CD14-positive monocyte (primary cell): ENCODE results near the gene RPTOR. TPM values are rescaled to one million over a fixed set of nuclear protein-coding genes. Genes with fewer than 3 reads are reported as not detected.

Experiments used
- DNase-seq, 3 donors: peaks; one replicate each; pipeline ENCODE4 v3.0.0-alpha.2; 2011 to 2022
- H2AFZ ChIP-seq: 2 replicates; pipeline ENCODE4 v1.6.0; 2012; ENCODE audit warnings: mild to moderate bottlenecking, low read depth, low read length, inconsistent platforms; ENCODE audit not compliant: insufficient read depth, poor library complexity, severe bottlenecking
- H3K27ac ChIP-seq, 2 donors: 1 replicate in 1 of 2; 2 replicates in 1 of 2; pipeline ENCODE4 v1.5.1; 2012 to 2013; ENCODE audit warnings: low read length in 2 of 2, control low read depth in 1 of 2, inconsistent platforms in 1 of 2, low read depth in 1 of 2, mild to moderate bottlenecking in 1 of 2
- H3K27me3 ChIP-seq, 2 donors: one replicate each; pipeline versions ENCODE4 v1.6.0 to v1.6.1; 2011 to 2013; ENCODE audit warnings: low read length in 2 of 2; ENCODE audit not compliant: control insufficient read depth in 2 of 2, insufficient read depth in 2 of 2
- H3K36me3 ChIP-seq, 2 donors: replicated peaks in 1 of 2; 1 replicate in 1 of 2; 2 replicates in 1 of 2; pipeline versions ENCODE4 v1.5.1 to v1.6.1; 2012 to 2013; ENCODE audit warnings: low read length in 2 of 2, control low read depth in 1 of 2, inconsistent platforms in 1 of 2, mild to moderate bottlenecking in 1 of 2; ENCODE audit not compliant: insufficient read depth in 2 of 2, control insufficient read depth in 1 of 2
- H3K4me1 ChIP-seq, 2 donors: 1 replicate in 1 of 2; 2 replicates in 1 of 2; pipeline versions ENCODE4 v1.5.1 to v1.6.1; 2012 to 2013; ENCODE audit warnings: low read length in 2 of 2, control low read depth in 1 of 2, inconsistent platforms in 1 of 2, mild to moderate bottlenecking in 1 of 2, moderate library complexity in 1 of 2; ENCODE audit not compliant: insufficient read depth in 2 of 2, control insufficient read depth in 1 of 2
- H3K4me2 ChIP-seq: replicated peaks from 2 replicates; pipeline ENCODE3; 2012; ENCODE audit warnings: low read length, moderate library complexity, mild to moderate bottlenecking; ENCODE audit not compliant: poor library complexity, severe bottlenecking; ENCODE audit errors: extremely low read depth
- H3K4me3 ChIP-seq, 3 experiments: fragments of 200-600 bp in 1 of 3; sonication (generic) in 1 of 3; replicated peaks in 1 of 3; 1 replicate in 2 of 3; 2 replicates in 1 of 3; pipeline ENCODE4 v1.5.1; 2011 to 2013; ENCODE audit warnings: low read length in 3 of 3, mild to moderate bottlenecking in 3 of 3, control low read depth in 2 of 3, low read depth in 2 of 3, inconsistent platforms in 1 of 3, moderate library complexity in 1 of 3
- H3K79me2 ChIP-seq: 2 replicates; pipeline ENCODE4 v1.6.0; 2012; ENCODE audit warnings: mild to moderate bottlenecking, control low read depth, inconsistent platforms, low read length, moderate library complexity; ENCODE audit not compliant: insufficient read depth
- H3K9ac ChIP-seq: 2 replicates; pipeline ENCODE4 v1.6.0; 2017; ENCODE audit warnings: low read length, mild to moderate bottlenecking; ENCODE audit not compliant: insufficient read depth, poor library complexity, severe bottlenecking
- H3K9me3 ChIP-seq, 2 donors: replicated peaks in 1 of 2; 1 replicate in 1 of 2; 2 replicates in 1 of 2; pipeline versions ENCODE4 v1.5.1 to v1.6.1; 2012 to 2013; ENCODE audit warnings: low read length in 2 of 2, control low read depth in 1 of 2; ENCODE audit not compliant: control insufficient read depth in 1 of 2, insufficient read depth in 1 of 2
- H4K20me1 ChIP-seq: 2 replicates; pipeline ENCODE4 v1.6.0; 2012; ENCODE audit warnings: mild to moderate bottlenecking, low read length, control low read depth, moderate library complexity; ENCODE audit not compliant: insufficient read depth
- H3K27ac Mint-ChIP-seq, 7 donors: one replicate each; pipeline ENCODE4 v1.8.0; 2020; ENCODE audit warnings: mild to moderate bottlenecking in 7 of 7, mixed read lengths in 7 of 7, moderate library complexity in 6 of 7, inconsistent platforms in 2 of 7
- H3K27me3 Mint-ChIP-seq, 3 donors: one replicate each; pipeline ENCODE4 v1.8.0; 2021 to 2022; ENCODE audit warnings: low read depth in 3 of 3, mild to moderate bottlenecking in 3 of 3, mixed read lengths in 3 of 3, moderate library complexity in 3 of 3, inconsistent platforms in 1 of 3
- H3K36me3 Mint-ChIP-seq, 2 donors: one replicate each; pipeline ENCODE4 v1.8.0; 2020; ENCODE audit warnings: mixed read lengths in 2 of 2, inconsistent platforms in 1 of 2, mild to moderate bottlenecking in 1 of 2
- H3K4me1 Mint-ChIP-seq: one replicate; pipeline ENCODE4 v1.8.0; 2020; ENCODE audit warnings: mild to moderate bottlenecking, mixed read lengths
- H3K4me3 Mint-ChIP-seq, 2 donors: one replicate each; pipeline ENCODE4 v1.8.0; 2020; ENCODE audit warnings: mild to moderate bottlenecking in 2 of 2, mixed read lengths in 2 of 2, moderate library complexity in 1 of 2
- H3K9me3 Mint-ChIP-seq, 7 donors: one replicate each; pipeline ENCODE4 v1.8.0; 2020 to 2022; ENCODE audit warnings: mixed read lengths in 7 of 7, mild to moderate bottlenecking in 6 of 7, moderate library complexity in 6 of 7, inconsistent platforms in 2 of 7
- CTCF ChIP-seq: fragments of 200-600 bp; IDR thresholded peaks from one replicate; pipeline ENCODE4 v1.8.0; 2022; ENCODE audit warnings: antibody characterized with exemption, mild to moderate bottlenecking
- WGBS: methylation state at CpG from one replicate; pipeline ENCODE4 v1.1.5; 2013; ENCODE audit warnings: missing lambda C conversion rate; ENCODE audit not compliant: insufficient coverage; 5-methylcytosine and 5-hydroxymethylcytosine counted together
- intact Hi-C, 2 donors: fragments of 100-400 bp; cut with micrococcal nuclease; formaldehyde crosslinking; loops; one replicate each; pipeline versions ENCODE4 v1.15.0 to v1.15.1; 2023
- polyA plus RNA-seq, 3 donors: library from polyadenylated mRNA; depleted of rRNA in 1 of 3; unstranded in 2 of 3; stranded (reverse) in 1 of 3; fragments of 300-500 nt in 2 of 3; fragments of >200 nt in 1 of 3; fragmentation: Illumina TruSeq in 2 of 3; gene quantifications; 1 replicate in 2 of 3; 2 replicates in 1 of 3; pipeline ENCODE4 v1.2.3, GENCODE V29; 2012 to 2021

RPTOR gene
- polyA plus RNA-seq, 3 donors: 1.1 to 8.7 (median 2.6) TPM

DNA sequence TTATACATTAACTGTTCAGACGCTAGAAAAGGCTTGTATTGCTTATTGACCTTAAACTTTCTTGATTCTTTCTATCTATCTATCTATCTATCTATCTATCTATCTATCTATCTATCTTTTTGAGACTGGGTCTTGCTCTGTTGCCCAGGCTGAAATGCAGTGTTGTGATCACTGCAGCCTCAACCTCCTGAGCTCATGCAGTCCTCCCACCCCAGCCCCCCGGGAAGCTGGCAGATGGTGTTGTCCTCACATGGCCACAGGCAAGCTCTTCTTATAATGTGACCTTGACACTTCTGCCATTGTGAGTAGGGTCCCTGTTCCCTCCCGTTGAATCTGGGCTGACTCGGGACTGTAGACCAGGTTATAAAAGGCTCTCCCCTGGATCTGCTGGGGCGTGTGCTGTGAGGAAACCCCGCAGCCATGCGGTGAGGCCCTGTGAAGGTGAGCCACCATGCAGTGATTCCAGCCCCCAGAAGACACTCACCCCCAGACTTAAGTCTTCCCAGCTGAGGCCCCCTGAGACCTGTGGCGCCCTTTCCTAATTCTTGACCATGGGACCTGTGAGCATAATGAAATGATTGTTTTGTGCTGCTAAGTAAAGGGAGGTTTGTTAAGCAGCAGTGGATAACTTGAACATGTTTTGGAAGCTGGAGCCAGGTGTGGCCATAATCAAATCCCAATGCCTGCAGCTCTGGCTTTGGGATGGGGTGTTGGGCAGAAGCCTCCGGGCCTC lies 54.3 kb downstream of the RPTOR start:
- no peak for DNase-seq
- Histone ChIP-seq H2AFZ (no peak overlapping the region), H3K9me3 (no peaks in the 10 kb centered on the region), H3K27me3 (no peaks in the 10 kb centered on the region), H4K20me1 (peaks cover 72% of the 10 kb centered on the region), H3K4me1 (peaks cover 10 to 24% of the 10 kb centered on the region in 2 donors), H3K79me2 (peaks cover 37% of the 10 kb centered on the region), H3K9ac (no peak overlapping the region), H3K36me3 (no peaks in the 10 kb centered on the region), H3K4me2 (no peak overlapping the region), H3K4me3 (no peak overlapping the region), H3K27ac (peak overlapping the region in 1 of 2 donors; percentile 48)
- H3K36me3 Mint-ChIP-seq: peaks cover 1 to 9% of the 10 kb centered on the region in 2 donors
- peaks cover 53% of the 10 kb centered on the region for H3K4me1 Mint-ChIP-seq
- no peak overlapping the region for H3K4me3 Mint-ChIP-seq
- H3K27ac Mint-ChIP-seq: peak overlapping the region in 1 of 7 donors; percentile 10
- 87% methylated on average over 4 of the region's 9 CpGs for WGBS
- H3K9me3 Mint-ChIP-seq: peaks cover 0 to 2% (median 0%) of the 10 kb centered on the region in 7 donors
- H3K27me3 Mint-ChIP-seq: peaks cover 0 to 6% (median 2%) of the 10 kb centered on the region in 3 donors
- no peak for TF ChIP-seq CTCF
- intact Hi-C loops: no loop called here

DNA sequence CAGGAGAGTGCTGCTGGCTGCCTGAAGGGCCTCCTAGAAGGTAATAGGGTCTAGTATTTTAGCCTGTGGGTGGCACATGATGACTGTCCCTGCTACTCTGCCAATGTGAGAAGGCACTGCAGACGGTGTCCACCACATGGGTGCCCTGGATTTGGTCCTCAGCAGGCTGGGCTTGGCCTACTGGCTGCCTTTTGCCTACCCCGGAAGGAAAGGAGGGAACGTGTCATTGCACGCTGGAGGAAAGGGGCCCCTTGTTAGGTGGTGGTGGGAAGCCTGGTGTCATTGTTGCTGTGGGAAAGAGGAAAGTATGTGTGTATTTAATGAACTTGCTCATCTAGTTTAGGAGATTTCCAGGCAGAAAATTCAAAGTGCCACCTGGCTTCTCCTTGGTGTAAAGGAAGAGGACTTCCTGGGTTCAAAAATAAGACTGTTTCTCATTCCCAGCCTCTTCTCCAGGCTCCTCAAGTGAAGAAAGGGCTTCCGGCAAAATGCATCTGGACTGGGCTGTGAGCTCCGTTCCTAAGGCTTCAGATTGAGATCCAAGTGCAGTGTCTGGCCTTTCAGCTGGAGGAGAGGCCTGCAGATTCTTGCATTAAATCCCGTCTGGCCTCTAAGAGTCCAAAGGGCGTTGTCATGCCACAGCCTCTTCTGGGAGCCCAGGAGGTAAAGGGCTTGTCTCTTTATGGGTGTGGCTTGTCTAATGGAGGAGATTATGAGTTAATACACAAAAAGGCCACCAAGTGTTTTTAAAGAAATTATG lies 55.1 kb downstream of the RPTOR start:
- Mint-ChIP-seq H3K27ac (peak overlapping the region in 2 of 7 donors; percentile 13 to 15), H3K4me3 (no peak overlapping the region), H3K9me3 (peaks cover 0 to 2% (median 0%) of the 10 kb centered on the region in 7 donors), H3K36me3 (peaks cover 1 to 9% of the 10 kb centered on the region in 2 donors), H3K27me3 (peaks cover 0 to 6% (median 2%) of the 10 kb centered on the region in 3 donors), H3K4me1 (peaks cover 57% of the 10 kb centered on the region)
- intact Hi-C loops: no loop called here
- H3K4me1 ChIP-seq: peaks cover 15 to 30% of the 10 kb centered on the region in 2 donors
- H3K79me2 ChIP-seq: peaks cover 38% of the 10 kb centered on the region
- no peak overlapping the region for H3K4me2 ChIP-seq
- TF ChIP-seq CTCF: no peak
- H3K9me3 ChIP-seq: no peaks in the 10 kb centered on the region
- H4K20me1 ChIP-seq: peaks cover 69% of the 10 kb centered on the region
- H3K27me3 ChIP-seq: no peaks in the 10 kb centered on the region
- no peak for DNase-seq
- H3K27ac ChIP-seq: peak overlapping the region in 1 of 2 donors; percentile 48
- no peak overlapping the region for H2AFZ ChIP-seq
- peak overlapping the region; percentile 19 for H3K9ac ChIP-seq
- no peak overlapping the region for H3K4me3 ChIP-seq
- WGBS: 45% methylated on average over 8 of the region's 8 CpGs
- H3K36me3 ChIP-seq: no peaks in the 10 kb centered on the region
